GM12874 (cell line): ENCODE measurements around the gene VAT1L.

Source experiments
- TF ChIP-seq, protein P1 (sequence below): IDR thresholded peaks from 2 replicates; pipeline ENCODE4 v1.5.1; 2011; ENCODE audit warnings: low read depth, mild to moderate bottlenecking, control low read depth, low read length, moderate library complexity; ENCODE audit not compliant: insufficient read depth

Gene VAT1L

DNA sequence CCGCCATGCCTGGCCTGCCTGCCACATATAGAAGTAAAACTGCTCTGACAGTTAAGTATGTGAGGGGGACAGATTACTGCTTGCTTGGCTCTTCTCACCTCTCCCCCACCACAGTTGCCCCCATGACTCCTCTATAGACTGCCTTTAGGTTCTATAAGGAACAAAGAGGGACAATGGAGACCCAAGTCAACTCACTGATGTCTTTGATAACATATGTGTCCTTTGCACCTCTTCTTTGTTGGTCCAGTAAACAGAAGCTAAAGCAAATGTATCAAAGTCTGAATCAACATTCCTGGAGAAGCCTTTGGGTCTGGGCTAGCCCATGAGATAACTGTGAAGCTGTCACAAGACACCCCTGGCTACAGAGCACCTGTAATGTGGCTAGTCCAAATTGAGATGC, 38.9 kb upstream of the VAT1L start:
- TF ChIP-seq, protein P1, sequence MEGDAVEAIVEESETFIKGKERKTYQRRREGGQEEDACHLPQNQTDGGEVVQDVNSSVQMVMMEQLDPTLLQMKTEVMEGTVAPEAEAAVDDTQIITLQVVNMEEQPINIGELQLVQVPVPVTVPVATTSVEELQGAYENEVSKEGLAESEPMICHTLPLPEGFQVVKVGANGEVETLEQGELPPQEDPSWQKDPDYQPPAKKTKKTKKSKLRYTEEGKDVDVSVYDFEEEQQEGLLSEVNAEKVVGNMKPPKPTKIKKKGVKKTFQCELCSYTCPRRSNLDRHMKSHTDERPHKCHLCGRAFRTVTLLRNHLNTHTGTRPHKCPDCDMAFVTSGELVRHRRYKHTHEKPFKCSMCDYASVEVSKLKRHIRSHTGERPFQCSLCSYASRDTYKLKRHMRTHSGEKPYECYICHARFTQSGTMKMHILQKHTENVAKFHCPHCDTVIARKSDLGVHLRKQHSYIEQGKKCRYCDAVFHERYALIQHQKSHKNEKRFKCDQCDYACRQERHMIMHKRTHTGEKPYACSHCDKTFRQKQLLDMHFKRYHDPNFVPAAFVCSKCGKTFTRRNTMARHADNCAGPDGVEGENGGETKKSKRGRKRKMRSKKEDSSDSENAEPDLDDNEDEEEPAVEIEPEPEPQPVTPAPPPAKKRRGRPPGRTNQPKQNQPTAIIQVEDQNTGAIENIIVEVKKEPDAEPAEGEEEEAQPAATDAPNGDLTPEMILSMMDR, result no peak

DNA sequence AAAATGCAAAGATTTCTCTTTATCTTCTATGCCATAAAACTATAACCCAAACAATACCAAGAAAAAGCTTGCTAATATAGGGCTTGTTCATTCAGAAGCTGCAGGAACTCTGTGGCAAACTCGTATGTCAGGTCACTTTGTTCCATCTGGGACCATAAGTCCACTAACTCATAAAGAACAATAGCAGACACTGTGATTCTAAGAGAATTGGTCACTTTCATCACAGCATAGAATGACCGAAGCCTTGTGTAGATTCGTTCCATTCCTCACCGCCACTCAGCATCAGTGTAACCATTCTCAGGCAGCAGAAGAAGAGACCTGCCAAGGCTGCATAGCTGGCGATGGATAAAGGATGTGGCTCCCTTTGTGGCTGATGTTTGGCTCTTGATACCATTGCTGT, 30.3 kb upstream of the VAT1L start:
- TF ChIP-seq, protein P1, result no peak

DNA sequence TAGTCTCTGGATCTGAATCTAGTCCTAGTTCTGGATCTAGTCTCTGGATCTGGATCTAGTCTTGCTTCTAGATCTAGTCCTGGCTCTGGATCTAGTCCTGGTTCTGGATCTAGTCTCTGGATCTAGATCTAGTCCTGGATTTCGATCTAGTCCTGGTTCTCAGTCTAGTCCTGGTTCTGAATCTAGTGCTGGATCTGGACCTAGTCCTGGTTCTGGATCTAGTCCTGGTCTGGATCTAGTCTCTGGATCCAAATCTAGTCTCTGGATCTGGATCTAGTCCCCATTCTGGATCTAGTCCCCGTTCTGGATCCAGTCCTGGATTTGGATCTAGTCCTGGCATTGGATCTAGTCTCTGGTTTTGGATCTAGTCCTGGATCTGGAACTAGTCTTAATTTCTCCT, 29.9 kb upstream of the VAT1L start:
- TF ChIP-seq, protein P1, result no peak

DNA sequence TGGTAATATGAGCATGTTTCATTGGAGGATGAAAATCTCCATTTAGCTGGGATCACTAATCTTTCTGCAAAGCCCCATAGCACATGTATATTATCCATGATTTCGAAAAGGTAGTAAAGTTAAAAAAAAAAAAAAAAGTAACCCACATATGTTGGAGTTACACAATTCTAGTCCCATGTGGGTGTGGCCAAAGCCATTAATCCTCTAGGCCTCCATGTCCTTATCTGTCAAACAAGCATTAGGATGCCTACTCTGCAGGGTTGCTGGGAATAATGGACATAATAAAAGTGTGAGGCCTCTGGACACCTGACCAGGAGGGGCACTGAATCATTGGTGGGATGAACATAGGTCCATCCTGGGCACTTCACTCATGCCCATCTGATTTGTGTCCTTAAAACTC, 29.2 kb upstream of the VAT1L start:
- TF ChIP-seq, protein P1, result no peak

DNA sequence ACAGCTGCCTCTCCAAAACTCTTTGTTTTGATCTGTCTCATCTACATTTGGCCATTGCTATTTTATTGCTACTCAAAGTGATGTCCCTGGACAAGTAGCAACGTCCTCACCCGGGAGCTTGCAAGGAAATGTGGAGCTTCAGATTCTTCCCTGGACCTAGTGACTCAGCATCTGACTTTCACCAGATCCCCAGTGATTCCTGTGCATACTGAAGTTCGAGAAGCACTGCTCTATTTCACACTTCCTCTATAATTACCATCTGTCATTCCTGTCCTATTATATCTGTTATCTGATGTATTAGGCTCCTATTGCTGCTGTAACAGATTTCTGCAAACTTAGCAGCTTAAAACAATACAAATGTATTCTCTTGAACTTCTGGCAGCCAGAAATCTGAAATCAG, 28.5 kb upstream of the VAT1L start:
- TF ChIP-seq, protein P1, result no peak

DNA sequence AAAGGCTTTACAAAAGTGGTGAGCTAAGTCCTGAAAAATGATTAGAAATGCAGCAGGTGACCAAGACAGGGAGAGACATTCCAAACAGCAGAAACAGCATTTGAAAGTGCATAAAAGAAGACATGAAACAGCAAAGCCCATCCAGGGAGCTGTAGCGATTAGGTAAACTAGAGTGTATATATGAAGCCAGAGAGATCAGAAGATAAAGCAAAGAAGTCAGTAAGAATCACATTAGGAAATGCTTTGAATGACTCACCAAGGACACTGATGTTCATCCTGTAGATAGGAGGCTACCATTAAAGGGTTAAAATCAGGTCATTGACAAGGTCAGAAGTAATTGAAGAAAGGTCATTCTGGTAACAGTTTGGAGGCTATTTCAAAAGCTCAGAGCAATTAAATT, 27.6 kb upstream of the VAT1L start:
- TF ChIP-seq, protein P1, result no peak

DNA sequence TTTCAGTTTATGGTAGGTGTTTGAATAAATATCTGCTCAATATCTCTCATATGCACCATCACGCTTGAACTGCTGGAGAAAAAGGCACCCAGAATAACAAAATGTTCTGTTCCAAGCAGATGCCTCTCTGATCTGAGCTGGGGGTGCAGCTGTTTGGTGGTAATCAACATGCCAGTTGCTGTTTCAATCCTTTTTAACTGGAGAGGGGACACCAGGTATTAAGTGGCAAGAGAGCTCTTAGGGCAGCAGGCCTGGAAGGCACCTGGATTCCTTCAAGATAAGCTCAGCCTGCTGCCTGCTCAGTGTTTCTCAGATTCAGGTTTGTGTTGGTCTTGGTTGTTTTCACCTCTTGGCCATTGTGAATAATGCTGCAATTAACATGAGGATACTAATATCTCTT, 27.2 kb upstream of the VAT1L start:
- TF ChIP-seq, protein P1, result no peak

DNA sequence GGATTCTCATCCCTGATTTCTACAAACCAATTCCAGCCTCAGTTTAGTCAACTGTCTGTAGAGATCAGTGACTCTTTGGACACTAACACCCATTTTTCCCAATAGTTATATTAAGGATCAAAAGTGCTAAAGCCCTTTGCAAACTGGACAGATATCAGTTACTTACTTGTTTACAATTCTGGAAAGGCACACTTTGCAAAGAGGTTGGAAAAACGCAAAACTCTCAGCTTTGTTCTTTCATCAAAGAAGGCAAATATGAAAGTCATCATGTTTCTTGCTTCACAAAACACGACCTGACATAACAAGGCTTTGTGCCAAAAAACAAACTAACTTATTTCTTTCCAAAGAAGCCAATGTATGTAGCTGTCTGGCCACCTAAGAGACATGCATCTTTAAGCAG, 26.1 kb upstream of the VAT1L start:
- TF ChIP-seq, protein P1, result no peak
